ENCODE results near the gene LY6G6D.
A peak's percentile ranks its signal among the peaks of the same experiment; 100 is the strongest.

Gene LY6G6D

GRCh38 chr6:31761343-31761742 lies 46.2 kb downstream of the LY6G6D start:
- Histone ChIP-seq H3K4me1 (ENCODE audit: control insufficient read depth in 5 of 5, insufficient read depth in 5 of 5, low read length in 5 of 5) (peaks cover 2 to 15% (median 11%) of the 10 kb centered on the region in 5 donors), H3K9me3 (ENCODE audit: control insufficient read depth in 5 of 5, low read length in 5 of 5) (no peaks in the 10 kb centered on the region), H3K36me3 (ENCODE audit: control insufficient read depth in 5 of 5, insufficient read depth in 5 of 5, low read length in 5 of 5) (peaks cover 3 to 37% (median 12%) of the 10 kb centered on the region in 5 donors), H3K9ac (ENCODE audit: low read length in 5 of 5) (no peak overlapping the region), H3K27ac (ENCODE audit: low read depth, low read length) (no peak overlapping the region), H3K4me3 (ENCODE audit: low read depth in 1 of 5, low read length in 5 of 5) (no peak overlapping the region), H3K27me3 (ENCODE audit: control insufficient read depth in 5 of 5, insufficient read depth in 4 of 5, low read length in 5 of 5) (no peaks in the 10 kb centered on the region)

DNA sequence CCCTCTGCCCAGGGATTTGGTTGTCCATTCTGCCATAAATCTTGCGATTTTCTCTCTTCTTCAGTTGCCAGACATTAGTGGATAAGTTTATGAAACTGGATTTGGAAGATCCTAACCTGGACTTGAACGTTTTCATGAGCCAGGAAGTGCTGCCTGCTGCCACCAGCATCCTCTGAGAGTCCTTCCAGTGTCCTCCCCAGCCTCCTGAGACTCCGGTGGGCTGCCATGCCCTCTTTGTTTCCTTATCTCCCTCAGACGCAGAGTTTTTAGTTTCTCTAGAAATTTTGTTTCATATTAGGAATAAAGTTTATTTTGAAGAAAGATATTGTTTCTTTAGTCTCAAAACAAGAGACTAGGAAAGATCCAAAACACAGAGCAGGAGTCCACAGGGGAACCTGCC lies 47.2 kb downstream of the LY6G6D start, which contains the start of gene SAPCD1:
SAPCD1 (plus strand) TSS at position 301 of the 400 bp plus-strand sequence. CDS start 399 bp downstream, outside the sequence.
- no peaks in the 10 kb centered on the region for H3K27me3 ChIP-seq (ENCODE audit: control insufficient read depth in 5 of 5, insufficient read depth in 4 of 5, low read length in 5 of 5)
- no peak within 1 kb of the TSS for H3K4me3 ChIP-seq (ENCODE audit: low read depth in 1 of 5, low read length in 5 of 5)
- no peak within 1 kb of the TSS for H3K27ac ChIP-seq (ENCODE audit: low read depth, low read length)
- peaks cover 4 to 21% (median 13%) of the 10 kb centered on the region in 5 donors for H3K4me1 ChIP-seq (ENCODE audit: control insufficient read depth in 5 of 5, insufficient read depth in 5 of 5, low read length in 5 of 5)
- H3K9me3 ChIP-seq (ENCODE audit: control insufficient read depth in 5 of 5, low read length in 5 of 5), result no peaks in the 10 kb centered on the region
- no peak within 1 kb of the TSS for H3K9ac ChIP-seq (ENCODE audit: low read length in 5 of 5)
- peaks cover 3 to 37% (median 12%) of the 10 kb centered on the region in 5 donors for H3K36me3 ChIP-seq (ENCODE audit: control insufficient read depth in 5 of 5, insufficient read depth in 5 of 5, low read length in 5 of 5)

DNA sequence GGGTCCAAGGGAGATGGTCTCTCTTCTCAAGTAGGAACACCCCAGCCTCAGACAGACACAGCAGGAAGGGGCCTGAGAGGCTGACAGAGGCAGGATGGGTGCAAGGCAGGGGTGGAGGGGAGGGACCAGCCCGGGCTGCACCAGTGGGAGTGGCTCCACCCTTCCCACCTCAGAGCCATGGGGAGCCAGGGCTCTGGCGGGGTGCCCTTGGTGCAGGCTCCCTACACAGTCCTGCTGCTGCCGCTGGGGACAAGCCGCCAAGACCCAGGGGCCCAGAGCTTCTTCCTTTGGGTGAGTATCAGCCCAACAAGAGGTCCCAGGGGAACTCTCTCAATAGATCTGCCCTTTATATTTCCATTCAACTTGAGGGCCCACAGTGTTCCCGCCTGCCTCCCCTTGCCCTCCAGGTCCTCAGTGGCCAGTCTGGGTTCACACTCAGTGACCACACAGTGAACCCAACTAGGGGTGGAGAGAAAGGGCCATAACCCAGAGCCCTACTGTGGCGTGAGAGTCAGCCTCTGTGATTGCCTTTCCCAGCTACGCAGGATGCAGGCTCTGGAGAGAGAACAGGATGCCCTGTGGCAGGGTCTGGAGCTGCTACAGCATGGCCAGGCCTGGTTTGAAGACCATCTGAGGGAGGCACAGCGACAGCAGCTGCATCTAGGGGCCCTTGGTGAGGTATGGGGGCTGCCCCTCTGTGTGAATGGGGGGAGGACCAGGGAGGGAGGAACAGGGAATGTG lies 47.9 kb downstream of the LY6G6D start:
- Histone ChIP-seq H3K9me3 (ENCODE audit: control insufficient read depth in 5 of 5, low read length in 5 of 5) (no peaks in the 10 kb centered on the region), H3K27me3 (ENCODE audit: control insufficient read depth in 5 of 5, insufficient read depth in 4 of 5, low read length in 5 of 5) (no peaks in the 10 kb centered on the region), H3K9ac (ENCODE audit: low read length in 5 of 5) (no peak overlapping the region), H3K4me3 (ENCODE audit: low read depth in 1 of 5, low read length in 5 of 5) (no peak overlapping the region), H3K27ac (ENCODE audit: low read depth, low read length) (no peak overlapping the region), H3K4me1 (ENCODE audit: control insufficient read depth in 5 of 5, insufficient read depth in 5 of 5, low read length in 5 of 5) (peaks cover 4 to 21% (median 13%) of the 10 kb centered on the region in 5 donors), H3K36me3 (ENCODE audit: control insufficient read depth in 5 of 5, insufficient read depth in 5 of 5, low read length in 5 of 5) (peaks cover 3 to 37% (median 12%) of the 10 kb centered on the region in 5 donors)

DNA sequence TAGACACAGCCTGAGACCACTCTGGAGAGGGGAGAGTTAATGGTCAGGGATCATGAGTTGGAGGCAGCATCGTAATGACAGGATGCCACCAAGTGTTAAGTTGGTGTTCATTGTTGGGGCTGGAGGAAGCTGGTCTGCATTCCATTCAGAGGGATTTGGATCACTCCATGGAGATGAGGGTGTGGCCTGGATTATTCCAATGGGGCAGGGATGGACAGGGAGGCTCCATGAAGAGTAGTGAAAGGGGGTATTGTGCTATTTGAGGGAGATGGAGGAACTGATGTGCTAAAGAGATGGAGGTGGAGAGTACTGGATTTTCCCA lies 48.4 kb downstream of the LY6G6D start:
- Histone ChIP-seq H3K4me1 (ENCODE audit: control insufficient read depth in 5 of 5, insufficient read depth in 5 of 5, low read length in 5 of 5) (peaks cover 4 to 24% (median 13%) of the 10 kb centered on the region in 5 donors), H3K27me3 (ENCODE audit: control insufficient read depth in 5 of 5, insufficient read depth in 4 of 5, low read length in 5 of 5) (no peaks in the 10 kb centered on the region), H3K27ac (ENCODE audit: low read depth, low read length) (no peak overlapping the region), H3K4me3 (ENCODE audit: low read depth in 1 of 5, low read length in 5 of 5) (no peak overlapping the region), H3K9me3 (ENCODE audit: control insufficient read depth in 5 of 5, low read length in 5 of 5) (no peaks in the 10 kb centered on the region), H3K9ac (ENCODE audit: low read length in 5 of 5) (no peak overlapping the region), H3K36me3 (ENCODE audit: control insufficient read depth in 5 of 5, insufficient read depth in 5 of 5, low read length in 5 of 5) (peaks cover 3 to 35% (median 12%) of the 10 kb centered on the region in 5 donors)

DNA sequence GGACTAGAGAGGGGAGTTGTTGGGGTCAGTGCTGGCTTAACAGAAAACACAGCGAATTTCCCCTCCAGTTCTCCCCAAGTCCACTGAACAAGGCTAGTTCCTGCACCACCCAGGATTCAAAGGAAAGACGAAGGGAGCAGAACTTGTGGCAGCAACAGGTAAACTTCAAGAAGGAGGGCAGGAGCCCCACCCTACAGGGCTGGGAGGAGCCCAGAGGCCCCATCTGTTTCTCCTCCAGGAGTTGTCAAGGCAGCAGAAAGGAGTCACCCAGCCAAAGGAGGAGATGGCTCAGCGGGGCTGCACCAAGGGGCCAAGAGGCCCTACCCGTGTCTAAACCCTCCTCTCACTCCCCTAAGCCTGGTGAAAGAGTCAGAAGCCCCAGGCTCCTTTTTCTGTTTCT lies 49.0 kb downstream of the LY6G6D start:
- Histone ChIP-seq H3K9me3 (ENCODE audit: control insufficient read depth in 5 of 5, low read length in 5 of 5) (no peaks in the 10 kb centered on the region), H3K9ac (ENCODE audit: low read length in 5 of 5) (no peak overlapping the region), H3K4me3 (ENCODE audit: low read depth in 1 of 5, low read length in 5 of 5) (no peak overlapping the region), H3K27me3 (ENCODE audit: control insufficient read depth in 5 of 5, insufficient read depth in 4 of 5, low read length in 5 of 5) (no peaks in the 10 kb centered on the region), H3K36me3 (ENCODE audit: control insufficient read depth in 5 of 5, insufficient read depth in 5 of 5, low read length in 5 of 5) (peaks cover 3 to 29% (median 12%) of the 10 kb centered on the region in 5 donors), H3K4me1 (ENCODE audit: control insufficient read depth in 5 of 5, insufficient read depth in 5 of 5, low read length in 5 of 5) (peaks cover 4 to 24% (median 13%) of the 10 kb centered on the region in 5 donors), H3K27ac (ENCODE audit: low read depth, low read length) (no peak overlapping the region)

- Histone ChIP-seq H3K27ac (ENCODE audit: low read depth, low read length) (no peak overlapping the region), H3K9ac (ENCODE audit: low read length in 5 of 5) (no peak overlapping the region), H3K36me3 (ENCODE audit: control insufficient read depth in 5 of 5, insufficient read depth in 5 of 5, low read length in 5 of 5) (peaks cover 1 to 16% (median 4%) of the 10 kb centered on the region in 5 donors), H3K4me3 (ENCODE audit: low read depth in 1 of 5, low read length in 5 of 5) (no peak overlapping the region), H3K27me3 (ENCODE audit: control insufficient read depth in 5 of 5, insufficient read depth in 4 of 5, low read length in 5 of 5) (no peaks in the 10 kb centered on the region), H3K4me1 (ENCODE audit: control insufficient read depth in 5 of 5, insufficient read depth in 5 of 5, low read length in 5 of 5) (peaks cover 4 to 33% (median 15%) of the 10 kb centered on the region in 5 donors), H3K9me3 (ENCODE audit: control insufficient read depth in 5 of 5, low read length in 5 of 5) (no peaks in the 10 kb centered on the region)
These were observed 50.4 kb downstream of the LY6G6D start for GRCh38 chr6:31765559-31765909.

- Histone ChIP-seq H3K9ac (ENCODE audit: low read length in 5 of 5) (peak overlapping the region in 2 of 5 donors; percentile 47 to 52), H3K4me3 (ENCODE audit: low read depth in 1 of 5, low read length in 5 of 5) (peak overlapping the region; percentile 31 to 58 (median 40)), H3K9me3 (ENCODE audit: control insufficient read depth in 5 of 5, low read length in 5 of 5) (no peaks in the 10 kb centered on the region), H3K27ac (ENCODE audit: low read depth, low read length) (no peak overlapping the region), H3K36me3 (ENCODE audit: control insufficient read depth in 5 of 5, insufficient read depth in 5 of 5, low read length in 5 of 5) (peaks cover 0 to 10% (median 3%) of the 10 kb centered on the region in 5 donors), H3K27me3 (ENCODE audit: control insufficient read depth in 5 of 5, insufficient read depth in 4 of 5, low read length in 5 of 5) (no peaks in the 10 kb centered on the region), H3K4me1 (ENCODE audit: control insufficient read depth in 5 of 5, insufficient read depth in 5 of 5, low read length in 5 of 5) (peaks cover 4 to 33% (median 15%) of the 10 kb centered on the region in 5 donors)
These were observed 51.0 kb downstream of the LY6G6D start for GRCh38 chr6:31765910-31766794.

DNA sequence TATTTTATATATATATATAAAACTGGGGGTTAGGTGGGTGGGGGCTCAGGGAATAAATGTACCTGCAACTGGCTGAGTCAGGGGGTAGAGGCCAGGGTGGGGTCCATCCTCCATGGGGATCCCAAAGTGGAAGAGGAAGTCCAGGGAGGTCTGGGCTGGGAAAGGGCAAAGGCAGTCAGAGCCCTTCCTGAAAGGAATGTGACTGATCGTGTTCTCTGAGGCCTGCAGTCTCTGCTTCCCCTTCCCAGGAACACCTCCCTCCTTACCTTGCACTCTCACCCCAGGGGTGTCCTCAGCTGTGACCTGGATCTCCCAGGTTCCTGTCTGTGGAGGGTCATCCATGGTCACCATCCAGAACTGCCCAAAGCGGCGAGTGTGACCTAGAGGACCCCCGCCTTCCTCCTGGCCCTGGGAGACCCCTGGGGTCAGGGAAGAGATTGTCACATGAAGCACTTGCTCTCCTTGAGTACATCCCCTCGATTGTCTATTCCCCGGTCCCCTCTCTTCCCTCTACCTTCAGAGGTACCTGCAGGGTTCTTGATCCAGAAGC lies 52.0 kb downstream of the LY6G6D start:
- no peak overlapping the region for H3K27ac ChIP-seq (ENCODE audit: low read depth, low read length)
- peaks cover 0 to under 1% (median 0%) of the 10 kb centered on the region in 5 donors for H3K36me3 ChIP-seq (ENCODE audit: control insufficient read depth in 5 of 5, insufficient read depth in 5 of 5, low read length in 5 of 5)
- no peak overlapping the region for H3K4me3 ChIP-seq (ENCODE audit: low read depth in 1 of 5, low read length in 5 of 5)
- no peaks in the 10 kb centered on the region for H3K27me3 ChIP-seq (ENCODE audit: control insufficient read depth in 5 of 5, insufficient read depth in 4 of 5, low read length in 5 of 5)
- H3K4me1 ChIP-seq (ENCODE audit: control insufficient read depth in 5 of 5, insufficient read depth in 5 of 5, low read length in 5 of 5), result peaks cover 4 to 33% (median 15%) of the 10 kb centered on the region in 5 donors
- no peak overlapping the region for H3K9ac ChIP-seq (ENCODE audit: low read length in 5 of 5)
- H3K9me3 ChIP-seq (ENCODE audit: control insufficient read depth in 5 of 5, low read length in 5 of 5), result no peaks in the 10 kb centered on the region
